ENCODE measurements around the gene PRPF6. TPM values are rescaled to one million over a fixed set of nuclear protein-coding genes. Genes with fewer than 3 reads are reported as not detected.
A peak's percentile ranks its signal among the peaks of the same experiment; 100 is the strongest.

Gene PRPF6
- total and polyA plus RNA-seq, 2 of the 13 experiments (the other 11 are each of a cell fraction or from before 2014, with no cell fraction given), result 63.7 to 101 TPM

- TF ChIP-seq ZMAT5 (CRISPR knock-in tag; IDR thresholded peaks at IDR 0.05; ENCODE audit: borderline replicate concordance, low read depth), result no peak
- 0 out of 2 replicates have a peak, but pooled peaks have one; percentile 8 for TF ChIP-seq KAT7 (CRISPR knock-in tag; IDR thresholded peaks at IDR 0.05; ENCODE audit: borderline replicate concordance)
- 0 out of 2 replicates have a peak, but pooled peaks have one; percentile 59 for TF ChIP-seq SOX13 (IDR thresholded peaks at IDR 0.05)
- TF ChIP-seq SOX13 (CRISPR knock-in tag; conservative IDR thresholded peaks at IDR 0.05 in 1 of 2, IDR thresholded peaks at IDR 0.05 in 1 of 2), result peak in 1 of 2 experiments; percentile 85; a peak in 2 of 4 replicates
- TF ChIP-seq SRSF1 (optimal IDR thresholded peaks at IDR 0.05; ENCODE audit: low read depth, low read length), result peak; percentile 44
- TF ChIP-seq, protein P1, sequence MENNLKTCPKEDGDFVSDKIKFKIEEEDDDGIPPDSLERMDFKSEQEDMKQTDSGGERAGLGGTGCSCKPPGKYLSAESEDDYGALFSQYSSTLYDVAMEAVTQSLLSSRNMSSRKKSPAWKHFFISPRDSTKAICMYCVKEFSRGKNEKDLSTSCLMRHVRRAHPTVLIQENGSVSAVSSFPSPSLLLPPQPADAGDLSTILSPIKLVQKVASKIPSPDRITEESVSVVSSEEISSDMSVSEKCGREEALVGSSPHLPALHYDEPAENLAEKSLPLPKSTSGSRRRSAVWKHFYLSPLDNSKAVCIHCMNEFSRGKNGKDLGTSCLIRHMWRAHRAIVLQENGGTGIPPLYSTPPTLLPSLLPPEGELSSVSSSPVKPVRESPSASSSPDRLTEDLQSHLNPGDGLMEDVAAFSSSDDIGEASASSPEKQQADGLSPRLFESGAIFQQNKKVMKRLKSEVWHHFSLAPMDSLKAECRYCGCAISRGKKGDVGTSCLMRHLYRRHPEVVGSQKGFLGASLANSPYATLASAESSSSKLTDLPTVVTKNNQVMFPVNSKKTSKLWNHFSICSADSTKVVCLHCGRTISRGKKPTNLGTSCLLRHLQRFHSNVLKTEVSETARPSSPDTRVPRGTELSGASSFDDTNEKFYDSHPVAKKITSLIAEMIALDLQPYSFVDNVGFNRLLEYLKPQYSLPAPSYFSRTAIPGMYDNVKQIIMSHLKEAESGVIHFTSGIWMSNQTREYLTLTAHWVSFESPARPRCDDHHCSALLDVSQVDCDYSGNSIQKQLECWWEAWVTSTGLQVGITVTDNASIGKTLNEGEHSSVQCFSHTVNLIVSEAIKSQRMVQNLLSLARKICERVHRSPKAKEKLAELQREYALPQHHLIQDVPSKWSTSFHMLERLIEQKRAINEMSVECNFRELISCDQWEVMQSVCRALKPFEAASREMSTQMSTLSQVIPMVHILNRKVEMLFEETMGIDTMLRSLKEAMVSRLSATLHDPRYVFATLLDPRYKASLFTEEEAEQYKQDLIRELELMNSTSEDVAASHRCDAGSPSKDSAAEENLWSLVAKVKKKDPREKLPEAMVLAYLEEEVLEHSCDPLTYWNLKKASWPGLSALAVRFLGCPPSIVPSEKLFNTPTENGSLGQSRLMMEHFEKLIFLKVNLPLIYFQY (CRISPR knock-in tag; IDR thresholded peaks at IDR 0.05; ENCODE audit: borderline replicate concordance), result peak; percentile 81
- TF ChIP-seq SALL2 (CRISPR knock-in tag; IDR thresholded peaks at IDR 0.05), result peak; percentile 21; the same call in 1 of the 2 replicates
- no peak for TF ChIP-seq NONO (IDR thresholded peaks at IDR 0.05)
- peak; percentile 87 for TF ChIP-seq NONO (CRISPR knock-in tag; conservative IDR thresholded peaks at IDR 0.05)
- TF ChIP-seq ADNP (CRISPR knock-in tag; IDR thresholded peaks at IDR 0.05), result peak; percentile 99
- TF ChIP-seq ERF (CRISPR knock-in tag; IDR thresholded peaks at IDR 0.05), result peak; percentile 83
- no peak for TF ChIP-seq NPAS2 (CRISPR knock-in tag; IDR thresholded peaks at IDR 0.05; ENCODE audit: borderline replicate concordance)
- peak; percentile 27; the same call in 1 of the 2 replicates for TF ChIP-seq ESRRA (CRISPR knock-in tag; IDR thresholded peaks at IDR 0.05; ENCODE audit: low read depth)
- peak; percentile 88 for TF ChIP-seq NCOA2 (CRISPR knock-in tag; IDR thresholded peaks at IDR 0.05)
- TF ChIP-seq DMAP1 (CRISPR knock-in tag; IDR thresholded peaks at IDR 0.05), result 0 out of 2 replicates have a peak, but pooled peaks have one; percentile 64
- no peak for TF ChIP-seq MATR3 (CRISPR knock-in tag; IDR thresholded peaks at IDR 0.05)
- peak; percentile 27; the same call in 1 of the 2 replicates for TF ChIP-seq ZMYM4 (CRISPR knock-in tag; IDR thresholded peaks at IDR 0.05)
- 0 out of 2 replicates have a peak, but pooled peaks have one; percentile 23 for TF ChIP-seq MZF1 (CRISPR knock-in tag; IDR thresholded peaks at IDR 0.05; ENCODE audit: borderline replicate concordance)
- TF ChIP-seq MIXL1 (CRISPR knock-in tag; IDR thresholded peaks at IDR 0.05), result peak; percentile 46; the same call in 1 of the 2 replicates
- peak; percentile 71; the same call in 1 of the 2 replicates for TF ChIP-seq ARID5B (CRISPR knock-in tag; IDR thresholded peaks at IDR 0.05)
- TF ChIP-seq CAMTA2 (CRISPR knock-in tag; IDR thresholded peaks at IDR 0.05; ENCODE audit: borderline replicate concordance), result no peak
- TF ChIP-seq SALL1 (CRISPR knock-in tag; IDR thresholded peaks at IDR 0.05), result peak; percentile 39
- TF ChIP-seq ZNF501 (CRISPR knock-in tag; IDR thresholded peaks at IDR 0.05), result no peak; the same call in 1 of the 2 replicates
Observed at GRCh38 chr20:64055893-64056638, 75.1 kb downstream of the PRPF6 start (continued).

Data from HepG2 (cell line).